Measurements from ENCODE around the gene ZNF33B.
"Not testable (repeated sequence)": the region's sequence is repeated elsewhere in the genome, so short reads cannot be mapped to it uniquely, and the experiment has no call there.

Gene ZNF33B
- total RNA-seq, result 36.0 reads per million, percentile 61 among the genes with 10 or more reads in this experiment

GRCh38 chr10:42638055-42638820 is at the start of gene ZNF33B:
Gene ZNF33B (minus strand): TSS chr10:42638570. CDS start chr10:42636928, 1,642 bp downstream.
- peak; percentile 82 for DNase-seq

DNA sequence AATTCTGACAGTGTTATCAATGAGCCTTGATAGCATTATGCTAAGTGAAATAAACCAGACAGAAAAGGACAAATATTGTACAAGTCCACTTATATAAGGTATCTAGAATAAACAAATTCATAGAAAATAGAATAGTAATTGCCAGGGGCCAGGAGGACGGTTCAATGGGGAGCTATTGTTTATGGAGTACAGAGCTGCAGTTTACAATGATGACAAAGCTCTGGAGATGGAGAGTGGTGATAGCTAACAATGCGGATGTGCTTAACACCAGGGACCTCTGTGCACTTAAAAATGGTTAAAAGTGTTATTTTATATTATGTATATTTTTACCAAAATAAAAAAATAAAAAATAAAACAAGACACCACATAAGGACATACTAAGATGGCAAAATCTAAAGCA is 46.1 kb upstream of the ZNF33B start:
- DNase-seq, result no peak

DNA sequence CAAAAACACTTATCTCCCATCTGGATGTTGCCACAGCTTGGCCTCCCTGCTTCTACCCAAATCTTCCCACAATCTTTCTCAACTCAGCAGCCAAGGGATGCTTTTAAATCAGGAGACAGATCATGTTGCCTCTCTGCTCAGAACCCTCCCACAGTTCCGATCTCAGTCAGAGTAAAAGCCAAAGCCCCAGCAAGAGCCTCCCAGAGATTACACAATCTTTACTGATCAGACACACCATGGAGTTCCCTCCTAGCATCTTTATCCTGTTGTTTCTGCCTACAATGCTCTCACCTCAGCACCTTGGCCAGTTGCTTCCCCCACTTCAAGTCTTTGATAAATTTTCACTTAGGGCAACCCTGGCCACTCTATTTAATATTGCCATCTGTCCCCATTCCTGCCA is 41.9 kb upstream of the ZNF33B start:
- no peak for DNase-seq

- DNase-seq, result not testable (repeated sequence)
These were observed 27.0 kb upstream of the ZNF33B start for GRCh38 chr10:42665181-42665979.

DNA sequence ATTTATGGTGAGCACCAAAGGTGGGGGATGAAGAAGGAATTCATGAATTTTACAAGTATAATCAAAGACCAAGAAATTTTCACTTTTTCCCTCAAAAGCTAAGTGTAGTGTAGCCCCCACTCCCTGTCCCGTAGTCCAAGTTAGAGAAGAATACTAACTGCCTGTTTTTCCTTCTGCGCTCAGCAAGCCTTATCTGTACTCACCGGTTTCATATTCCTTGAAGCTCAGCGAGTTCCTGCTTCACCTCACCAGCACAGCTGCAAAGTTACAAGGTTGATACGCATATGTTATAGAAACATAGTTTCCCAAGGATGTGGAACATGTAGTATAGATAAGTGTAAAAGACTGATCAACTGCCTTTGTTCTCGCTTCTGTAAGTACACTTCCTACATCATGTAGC is 16.0 kb upstream of the ZNF33B start:
- no peak for DNase-seq

DNA sequence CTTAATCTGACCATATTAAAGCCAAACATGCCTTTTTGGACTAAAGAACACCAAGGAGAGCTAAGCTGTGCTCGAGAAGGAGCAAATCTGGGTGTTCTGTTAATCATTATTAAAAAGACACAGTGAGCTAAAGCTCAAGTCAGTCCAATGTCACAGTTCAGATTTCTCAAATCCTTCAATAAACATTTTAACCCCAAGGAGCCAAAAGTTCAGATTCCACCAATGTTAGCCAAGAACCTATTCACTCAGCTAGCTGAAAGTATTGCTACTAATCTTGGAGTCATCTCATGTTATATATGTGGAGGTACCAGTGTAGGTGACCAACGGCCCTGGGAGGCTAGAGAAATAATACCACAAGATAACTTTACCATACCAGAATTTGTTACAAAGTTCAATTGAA is 14.5 kb upstream of the ZNF33B start:
- no peak for DNase-seq

DNA sequence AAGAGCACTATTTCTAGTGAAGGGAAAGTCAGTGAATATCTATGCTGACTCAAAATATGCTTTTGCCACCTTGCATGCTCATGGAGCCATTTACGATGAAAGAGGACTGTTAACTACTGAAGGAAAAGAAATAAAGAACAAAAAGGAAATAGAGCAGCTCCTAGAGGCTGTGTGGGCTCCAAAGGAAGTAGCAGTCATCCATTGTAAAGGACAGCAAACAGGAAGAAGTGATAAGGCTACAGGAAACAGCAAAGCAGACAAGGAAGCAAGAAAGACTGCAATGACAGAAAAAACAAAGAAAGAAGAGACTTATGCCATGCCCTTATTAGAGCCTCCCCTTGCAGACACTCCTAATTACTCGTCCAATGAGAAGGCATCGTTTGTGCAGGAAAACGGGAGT is 12.0 kb upstream of the ZNF33B start:
- DNase-seq, result no peak

DNA sequence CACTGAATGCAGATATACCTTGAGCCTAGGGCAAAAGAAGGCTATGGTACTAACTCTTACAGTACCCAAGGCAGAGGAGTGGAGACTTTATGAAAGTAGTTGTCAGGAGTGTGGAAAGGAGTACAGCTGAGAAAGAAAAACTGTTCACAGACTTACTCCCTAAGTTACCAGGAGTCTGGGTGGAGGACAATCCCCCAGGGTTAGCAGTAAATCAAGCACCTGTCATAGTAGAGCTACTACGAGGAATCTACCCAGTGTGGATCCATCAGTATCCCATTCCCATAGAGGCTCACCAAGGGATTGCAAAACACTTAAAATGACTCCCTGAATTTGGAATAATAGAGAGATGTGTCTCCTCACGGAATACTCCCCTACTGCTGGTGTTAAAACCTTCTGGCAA is 10.1 kb upstream of the ZNF33B start:
- no peak for DNase-seq

- DNase-seq, result no peak
These were observed 8.6 kb upstream of the ZNF33B start for GRCh38 chr10:42646687-42647640.

DNA sequence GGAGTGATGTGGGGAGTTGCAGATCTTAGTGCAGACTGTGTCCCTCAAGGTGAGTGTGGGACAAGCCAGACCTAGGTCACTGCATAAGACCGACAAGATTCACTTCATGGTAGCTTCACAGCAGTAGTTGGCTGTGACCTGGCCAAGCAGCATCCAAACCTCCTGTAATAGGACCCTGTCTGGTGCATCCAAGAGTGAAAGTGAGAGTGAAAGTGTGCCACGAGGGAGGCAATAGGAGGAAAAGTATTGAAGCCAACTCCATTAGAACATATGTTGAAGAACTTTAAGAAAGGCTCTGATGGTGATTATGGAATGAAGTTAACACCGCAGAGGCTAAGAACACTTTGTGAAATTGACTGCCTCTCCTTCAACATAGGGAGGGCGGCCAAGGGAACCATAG is 7.8 kb upstream of the ZNF33B start:
- no peak for DNase-seq

DNA sequence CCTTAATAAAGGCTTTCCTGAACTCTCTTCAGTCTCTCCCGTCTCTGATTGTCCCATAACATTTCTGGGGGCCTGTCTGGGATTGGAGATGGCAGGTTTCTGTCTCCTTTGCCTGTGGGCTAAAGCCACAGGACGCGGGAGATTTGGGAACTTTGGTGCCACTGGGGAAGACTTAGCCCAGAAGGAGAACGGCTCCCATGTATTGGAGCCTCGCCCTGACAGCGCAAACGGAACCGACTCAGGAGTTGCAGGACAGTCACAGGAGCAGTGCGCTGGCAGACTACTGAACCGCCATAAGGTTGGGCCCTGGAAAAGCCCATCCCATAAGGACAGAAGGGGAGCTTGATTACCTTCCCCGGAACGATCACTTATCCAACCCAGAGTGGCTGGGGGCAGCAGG is 7.1 kb upstream of the ZNF33B start:
- DNase-seq, result no peak

DNA sequence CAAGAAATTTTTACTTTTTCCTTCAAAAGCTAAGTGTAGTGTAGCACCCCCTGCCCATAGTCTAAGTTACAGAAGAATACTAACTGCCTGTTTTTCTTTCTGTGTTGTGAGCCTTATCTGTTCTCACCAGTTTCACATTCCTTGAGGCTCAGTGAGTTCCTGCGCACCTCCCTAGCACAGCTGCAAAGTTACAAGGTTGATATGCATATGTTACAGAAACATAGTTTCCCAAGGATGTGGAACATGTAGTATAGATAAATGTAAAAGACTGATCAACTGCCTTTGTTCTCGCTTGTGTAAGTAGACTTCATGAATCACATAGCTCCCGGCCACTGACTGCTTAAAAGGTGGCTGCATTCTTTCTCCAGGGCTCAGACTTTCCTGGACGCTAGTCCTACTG is 6.7 kb upstream of the ZNF33B start:
- no peak for DNase-seq

DNA sequence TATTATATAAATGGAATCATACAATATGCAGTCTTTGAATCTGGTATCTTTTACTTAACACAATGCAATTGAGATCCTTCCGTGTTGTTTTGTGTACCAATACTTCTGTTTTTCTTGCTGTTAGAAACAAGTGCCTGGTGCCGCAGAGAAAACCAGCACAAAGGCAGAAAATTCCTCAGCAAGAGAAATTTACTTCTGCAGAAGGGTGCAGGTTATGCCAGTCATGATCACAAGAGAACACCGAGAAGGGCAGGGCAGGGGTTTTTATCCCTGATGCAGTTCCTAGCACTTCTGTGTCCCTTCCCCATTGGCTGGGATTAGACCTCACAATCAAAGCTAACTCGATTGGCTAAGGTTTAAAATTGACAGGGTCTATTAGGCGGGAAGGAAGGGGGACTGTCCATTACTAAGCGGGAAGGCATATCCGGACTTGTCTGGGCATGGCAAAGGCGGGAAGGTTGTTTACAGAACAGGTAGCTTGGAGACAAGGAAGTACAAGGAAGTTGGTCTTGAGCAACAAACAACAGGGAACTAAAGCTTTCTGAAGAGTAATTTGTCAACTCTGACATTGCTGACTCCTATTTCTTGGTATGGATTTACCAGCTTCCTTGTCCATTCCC is 2.4 kb upstream of the ZNF33B start:
- DNase-seq, result no peak

DNA sequence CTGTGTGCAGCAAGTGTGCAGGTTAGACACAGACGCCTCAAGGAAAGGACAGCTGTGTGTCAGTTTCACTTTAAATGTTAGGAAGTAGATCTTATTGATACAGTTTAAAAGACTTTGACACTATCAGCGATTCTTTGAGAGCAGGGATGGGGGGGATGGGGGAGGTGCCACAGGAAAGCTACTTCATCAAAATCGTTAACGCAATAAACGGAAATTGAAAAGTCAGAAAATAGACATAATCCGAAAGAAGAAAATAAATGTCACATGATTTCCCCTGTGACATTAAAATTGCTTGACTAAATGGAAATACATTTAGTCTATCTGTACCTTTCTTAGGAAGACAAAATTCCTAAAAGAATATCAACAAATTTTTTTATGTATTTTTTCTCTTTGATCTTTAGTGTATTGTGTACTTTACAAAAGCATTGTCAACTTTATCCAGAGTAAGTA is 476 bp upstream of the ZNF33B start:
- no peak for DNase-seq

DNA sequence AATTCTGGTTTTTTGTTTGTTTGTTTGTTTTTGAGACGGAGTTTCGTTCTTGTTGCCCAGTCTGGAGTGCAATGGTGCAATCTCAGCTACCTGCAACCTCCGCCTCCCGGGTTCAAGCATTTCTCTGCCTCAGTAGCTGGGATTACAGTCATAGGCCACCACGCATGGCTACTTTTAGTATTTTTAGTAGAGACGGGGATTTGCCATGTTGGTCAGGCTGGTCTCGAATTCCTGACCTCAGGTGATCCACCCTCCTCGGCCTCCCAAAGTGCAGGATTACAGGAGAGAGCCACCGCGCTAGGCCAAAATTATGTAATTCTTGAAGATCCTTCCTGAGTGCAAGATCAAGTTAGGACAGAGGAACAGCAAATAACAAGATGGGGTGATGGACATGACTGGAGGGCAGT is 719 bp downstream of the ZNF33B start:
- no peak for DNase-seq

DNA sequence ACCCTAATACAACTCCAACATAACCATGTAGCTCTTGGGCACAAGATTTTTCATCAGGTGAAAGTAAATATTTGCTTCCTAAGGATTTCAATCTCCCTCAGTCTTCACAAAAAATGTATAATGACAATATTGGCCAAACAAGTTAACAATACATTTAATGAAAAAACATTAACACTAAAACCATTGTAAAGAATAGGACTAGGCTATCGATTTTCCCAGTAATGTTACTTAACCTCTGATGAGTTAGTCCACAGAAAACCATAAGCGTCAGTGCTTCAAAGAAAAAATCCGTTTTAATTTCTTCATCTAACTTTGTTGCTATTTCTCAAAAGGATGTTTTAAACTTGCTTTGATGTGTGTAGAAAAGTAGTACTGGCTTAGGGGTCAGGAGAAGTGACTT is 1.2 kb downstream of the ZNF33B start:
- no peak for DNase-seq

DNA sequence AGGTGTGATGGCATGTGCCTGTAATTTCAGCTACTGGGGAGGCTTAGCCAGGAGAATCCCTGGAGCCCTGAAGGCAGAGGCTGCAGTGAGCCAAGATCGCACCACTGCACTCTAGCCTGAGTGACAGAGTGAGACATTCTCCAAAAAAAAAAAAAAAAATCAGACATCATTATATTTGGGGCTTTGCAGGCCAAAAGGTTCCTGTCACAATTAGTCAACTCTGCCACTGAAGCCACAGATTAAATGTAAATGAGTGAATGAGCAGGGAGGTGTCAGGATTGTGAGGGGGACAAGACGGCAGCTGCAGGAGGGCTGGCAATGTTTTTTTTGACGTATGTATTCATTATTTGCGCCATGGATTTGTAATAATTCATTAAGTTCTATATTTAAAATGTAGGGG is 3.3 kb downstream of the ZNF33B start:
- no peak for DNase-seq

DNA sequence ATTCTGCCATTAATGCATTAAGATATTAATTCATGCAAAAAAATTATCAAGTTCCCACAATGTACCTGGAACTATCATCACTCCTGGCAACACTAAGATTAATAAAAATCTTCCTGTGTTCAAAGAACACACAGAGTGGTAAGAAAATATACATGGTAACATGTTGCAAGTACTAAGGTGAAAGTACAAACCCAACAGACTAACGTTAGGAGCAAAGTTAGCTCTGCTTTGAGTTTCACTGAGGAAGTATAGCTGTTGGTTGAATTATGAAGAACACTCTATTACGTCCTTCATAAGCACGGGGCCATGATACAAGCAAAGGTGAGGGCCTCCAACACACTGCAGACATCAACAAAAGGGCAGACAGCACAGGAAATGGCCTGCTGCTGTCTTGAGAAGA is 5.8 kb downstream of the ZNF33B start:
- no peak for DNase-seq

- DNase-seq, result no peak
These were observed 7.7 kb downstream of the ZNF33B start for GRCh38 chr10:42630537-42631134.

DNA sequence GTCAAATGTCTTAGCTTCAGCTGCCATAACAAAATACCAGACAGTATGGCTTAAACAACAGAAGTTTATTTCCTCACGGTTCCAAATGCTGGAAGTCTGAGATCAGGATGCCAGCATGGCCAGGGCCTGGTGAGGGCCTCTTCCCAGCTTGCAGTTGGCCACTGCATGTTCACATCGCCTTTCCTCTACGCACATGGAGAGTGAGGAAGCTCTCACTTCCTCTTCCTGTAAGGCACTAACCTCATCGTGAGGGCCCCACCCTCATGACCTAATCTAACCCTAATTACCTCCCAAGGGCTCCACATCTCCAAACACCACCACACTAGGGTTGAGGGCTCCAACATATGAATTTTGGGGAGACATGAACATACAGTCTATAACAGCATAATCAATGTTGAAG is 14.4 kb downstream of the ZNF33B start:
- DNase-seq, result no peak

GRCh38 chr10:42618424-42618823 is 19.9 kb downstream of the ZNF33B start:
- no peak for DNase-seq

GRCh38 chr10:42615419-42615818 is 23.0 kb downstream of the ZNF33B start:
- no peak for DNase-seq
